Measurements from ENCODE around the gene CDC37. TPM values are rescaled to one million over a fixed set of nuclear protein-coding genes. Genes with fewer than 3 reads are reported as not detected.
"Not testable (repeated sequence)": the region's sequence is repeated elsewhere in the genome, so short reads cannot be mapped to it uniquely, and the experiment has no call there.

Gene CDC37
- total RNA-seq, 1 experiment from 2014 or later: 204 TPM

- no peak overlapping the region for H3K4me3 Mint-ChIP-seq
- no peaks in the 10 kb centered on the region for H3K9me3 Mint-ChIP-seq
- ATAC-seq (no peak), DNase-seq (ENCODE audit: low spot score) (no peak)
- peaks cover 3% of the 10 kb centered on the region; the same call in 1 of the 2 replicates for H3K27me3 Mint-ChIP-seq (ENCODE audit: low read depth)
- CTCF ChIA-PET: interaction anchor here (0.9 to 7.0 kb wide), 4 partner anchors 32 to 133 kb away, joined by 3 to 163 read pairs (median 76); partner anchors contain the start of genes ICAM1 and MRPL4
- peaks cover 10% of the 10 kb centered on the region for H3K4me1 Mint-ChIP-seq
- TF ChIP-seq CDX4 (CRISPR knock-in tag; IDR thresholded peaks at IDR 0.05; ENCODE audit: borderline replicate concordance) (no peak), ATF1 (CRISPR knock-in tag; IDR thresholded peaks at IDR 0.05) (no peak), ZNF671 (CRISPR knock-in tag; IDR thresholded peaks at IDR 0.05) (no peak), CBFB (CRISPR knock-in tag; IDR thresholded peaks at IDR 0.05; ENCODE audit: low read depth) (no peak), ZNF425 (CRISPR knock-in tag; conservative IDR thresholded peaks at IDR 0.05) (no peak), PRRX2 (CRISPR knock-in tag; IDR thresholded peaks at IDR 0.05) (no peak)
- TF ChIP-seq, protein P1, sequence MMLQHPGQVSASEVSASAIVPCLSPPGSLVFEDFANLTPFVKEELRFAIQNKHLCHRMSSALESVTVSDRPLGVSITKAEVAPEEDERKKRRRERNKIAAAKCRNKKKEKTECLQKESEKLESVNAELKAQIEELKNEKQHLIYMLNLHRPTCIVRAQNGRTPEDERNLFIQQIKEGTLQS (CRISPR knock-in tag; conservative IDR thresholded peaks at IDR 0.05): no peak
- POLR2A ChIA-PET: no interaction called here
- H3K36me3 Mint-ChIP-seq: no peaks in the 10 kb centered on the region
- no peak overlapping the region for H3K27ac Mint-ChIP-seq
Observed at GRCh38 chr19:10384580-10384979, 18.8 kb downstream of the CDC37 start.

DNA sequence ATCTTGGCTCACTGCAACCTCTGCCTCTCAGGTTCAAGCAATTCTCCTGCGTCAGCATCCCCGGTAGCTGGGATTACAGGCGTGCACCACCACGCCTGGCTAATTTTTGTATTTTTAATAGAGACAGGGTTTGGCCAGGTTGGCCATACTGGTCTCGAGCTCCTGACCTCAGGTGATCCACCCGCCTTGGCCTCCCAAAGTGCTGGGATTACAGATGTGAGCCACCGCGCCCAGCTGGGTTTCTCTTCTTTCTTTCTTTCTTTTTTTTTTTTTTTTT, 20.2 kb downstream of the CDC37 start:
- H3K4me1 Mint-ChIP-seq; ATAC-seq; H3K27me3 Mint-ChIP-seq (ENCODE audit: low read depth); H3K4me3 Mint-ChIP-seq; H3K9me3 Mint-ChIP-seq; H3K27ac Mint-ChIP-seq; DNase-seq (ENCODE audit: low spot score); H3K36me3 Mint-ChIP-seq: not testable (repeated sequence)
- ChIA-PET CTCF (interaction anchor here (1.1 to 7.0 kb wide), 2 partner anchors 114 to 124 kb away, joined by 3 to 149 read pairs; no protein-coding TSS in a partner anchor), POLR2A (interaction anchor here (0.6 kb wide), 1 partner anchor 49 kb away, joined by 3 read pairs; no protein-coding TSS in a partner anchor)

GRCh38 chr19:10380313-10381102, 22.8 kb downstream of the CDC37 start, which contains the start of gene TYK2:
TYK2 (minus strand) TSS chr19:10380572; CDS start chr19:10378406, 2,166 bp downstream.
- ChIA-PET POLR2A (interaction anchor here (0.6 to 1.9 kb wide), 13 partner anchors 8 to 394 kb away, joined by 3 to 11 read pairs (median 4); partner anchors contain the start of genes CDC37, ICAM1 and ICAM5), CTCF (interaction anchor here (0.6 to 4.4 kb wide), 22 partner anchors 8 to 130 kb away, joined by 3 to 55 read pairs (median 4); partner anchors contain the start of genes CDC37, ICAM1, ICAM4 and ICAM5)
- DNase-seq (ENCODE audit: low spot score) (peak; percentile 93), ATAC-seq (peak; percentile 96)
- Mint-ChIP-seq H3K27ac (peak within 1 kb of the TSS; percentile 97), H3K27me3 (ENCODE audit: low read depth) (peaks cover 3% of the 10 kb centered on the region; the same call in 1 of the 2 replicates), H3K4me1 (peaks cover 9% of the 10 kb centered on the region), H3K4me3 (peak within 1 kb of the TSS; percentile 88), H3K36me3 (peaks cover 8% of the 10 kb centered on the region), H3K9me3 (no peaks in the 10 kb centered on the region)
- TF ChIP-seq, protein P2, sequence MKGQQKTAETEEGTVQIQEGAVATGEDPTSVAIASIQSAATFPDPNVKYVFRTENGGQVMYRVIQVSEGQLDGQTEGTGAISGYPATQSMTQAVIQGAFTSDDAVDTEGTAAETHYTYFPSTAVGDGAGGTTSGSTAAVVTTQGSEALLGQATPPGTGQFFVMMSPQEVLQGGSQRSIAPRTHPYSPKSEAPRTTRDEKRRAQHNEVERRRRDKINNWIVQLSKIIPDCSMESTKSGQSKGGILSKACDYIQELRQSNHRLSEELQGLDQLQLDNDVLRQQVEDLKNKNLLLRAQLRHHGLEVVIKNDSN (CRISPR knock-in tag; IDR thresholded peaks at IDR 0.05): peak; percentile 57; the same call in 1 of the 2 replicates
- TF ChIP-seq FOXK1 (CRISPR knock-in tag; IDR thresholded peaks at IDR 0.05) (peak; percentile 66; the same call in 1 of the 2 replicates), FOXJ3 (CRISPR knock-in tag; IDR thresholded peaks at IDR 0.05; ENCODE audit: borderline replicate concordance) (no peak), ZBTB43 (CRISPR knock-in tag; IDR thresholded peaks at IDR 0.05) (peak; percentile 4; the same call in 1 of the 2 replicates), SP1 (CRISPR knock-in tag; conservative IDR thresholded peaks at IDR 0.05) (peak; percentile 90), MYBL2 (CRISPR knock-in tag; IDR thresholded peaks at IDR 0.05) (no peak; the same call in none of the 2 replicates), RELA (CRISPR knock-in tag; IDR thresholded peaks at IDR 0.05; ENCODE audit: borderline replicate concordance) (no peak), ZNF121 (CRISPR knock-in tag; IDR thresholded peaks at IDR 0.05) (no peak), GABPB1 (CRISPR knock-in tag; IDR thresholded peaks at IDR 0.05) (peak; percentile 18; the same call in 1 of the 2 replicates), TEAD4 (CRISPR knock-in tag; IDR thresholded peaks at IDR 0.05) (no peak), TCF7 (CRISPR knock-in tag; IDR thresholded peaks at IDR 0.05; ENCODE audit: low read depth) (no peak), NR1H2 (CRISPR knock-in tag; IDR thresholded peaks at IDR 0.05) (no peak), IRF2 (CRISPR knock-in tag; IDR thresholded peaks at IDR 0.05; ENCODE audit: borderline replicate concordance, low read depth) (no peak)
- TF ChIP-seq, protein P3, sequence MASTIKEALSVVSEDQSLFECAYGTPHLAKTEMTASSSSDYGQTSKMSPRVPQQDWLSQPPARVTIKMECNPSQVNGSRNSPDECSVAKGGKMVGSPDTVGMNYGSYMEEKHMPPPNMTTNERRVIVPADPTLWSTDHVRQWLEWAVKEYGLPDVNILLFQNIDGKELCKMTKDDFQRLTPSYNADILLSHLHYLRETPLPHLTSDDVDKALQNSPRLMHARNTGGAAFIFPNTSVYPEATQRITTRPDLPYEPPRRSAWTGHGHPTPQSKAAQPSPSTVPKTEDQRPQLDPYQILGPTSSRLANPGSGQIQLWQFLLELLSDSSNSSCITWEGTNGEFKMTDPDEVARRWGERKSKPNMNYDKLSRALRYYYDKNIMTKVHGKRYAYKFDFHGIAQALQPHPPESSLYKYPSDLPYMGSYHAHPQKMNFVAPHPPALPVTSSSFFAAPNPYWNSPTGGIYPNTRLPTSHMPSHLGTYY (CRISPR knock-in tag; IDR thresholded peaks at IDR 0.05): no peak
- TF ChIP-seq, protein P4, sequence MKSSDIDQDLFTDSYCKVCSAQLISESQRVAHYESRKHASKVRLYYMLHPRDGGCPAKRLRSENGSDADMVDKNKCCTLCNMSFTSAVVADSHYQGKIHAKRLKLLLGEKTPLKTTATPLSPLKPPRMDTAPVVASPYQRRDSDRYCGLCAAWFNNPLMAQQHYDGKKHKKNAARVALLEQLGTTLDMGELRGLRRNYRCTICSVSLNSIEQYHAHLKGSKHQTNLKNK (CRISPR knock-in tag; IDR thresholded peaks at IDR 0.05): no peak
